Vagina (tissue), 2 donors: Measurements from ENCODE around the gene CFAP53. TPM values are rescaled to one million over a fixed set of nuclear protein-coding genes. Genes with fewer than 3 reads are reported as not detected.
A peak's percentile ranks its signal among the peaks of the same experiment; 100 is the strongest.

Experiments
- DNase-seq, 2 donors: peaks; one replicate each; pipeline ENCODE4 v3.0.0-alpha.2; 2017; ENCODE audit errors: extremely low spot score in 2 of 2
- H3K27ac ChIP-seq: fragments of 200-600 bp; sonication (generic); one replicate; pipeline ENCODE4 v1.5.1; 2019
- H3K27me3 ChIP-seq: fragments of 200-600 bp; sonication (generic); one replicate; pipeline ENCODE4 v1.5.1; 2019
- H3K36me3 ChIP-seq, 2 donors: fragments of 200-600 bp; sonication (generic); one replicate each; pipeline ENCODE4 v1.5.1; 2017 to 2019
- H3K4me1 ChIP-seq: fragments of 200-600 bp; sonication (generic); one replicate; pipeline ENCODE4 v1.5.1; 2019
- H3K4me3 ChIP-seq, 2 donors: fragments of 200-600 bp; sonication (generic); 1 replicate in 1 of 2; 2 replicates in 1 of 2; pipeline ENCODE4 v1.5.1; 2016 to 2019
- H3K9me3 ChIP-seq: fragments of 200-600 bp; sonication (generic); one replicate; pipeline ENCODE4 v1.5.1; 2019
- CTCF ChIP-seq, 3 experiments: fragments of 450-650 bp in 2 of 3; fragments of 200-600 bp in 1 of 3; sonication (generic) in 1 of 3; IDR thresholded peaks; one replicate each; pipeline ENCODE4 v1.5.1; 2017 to 2019; ENCODE audit warnings: antibody characterized with exemption in 3 of 3, mild to moderate bottlenecking in 2 of 3, moderate library complexity in 2 of 3
- POLR2A ChIP-seq, 2 donors: fragments of 450-650 bp; IDR thresholded peaks; one replicate each; pipeline ENCODE4 v1.6.1; 2017; ENCODE audit warnings: antibody characterized with exemption in 2 of 2, mild to moderate bottlenecking in 2 of 2, moderate library complexity in 2 of 2
- POLR2AphosphoS5 ChIP-seq, 2 donors: sonication (generic); formaldehyde crosslinking; IDR thresholded peaks; one replicate each; pipeline ENCODE4 v1.9.0; 2017; ENCODE audit warnings: antibody characterized with exemption in 2 of 2, mild to moderate bottlenecking in 2 of 2, low read depth in 1 of 2; ENCODE audit not compliant: insufficient read depth in 1 of 2
- intact Hi-C: fragments of 100-400 bp; cut with DNase I; formaldehyde crosslinking; loops from one replicate; pipeline ENCODE4 v1.15.1; 2023
- total RNA-seq: library from RNA; depleted of rRNA; stranded (reverse); fragments of >200 nt; gene quantifications from one replicate; pipeline ENCODE4 v1.2.3, GENCODE V29; 2016

Gene CFAP53
- total RNA-seq, 1 donor from 2014 or later, result not detected

GRCh38 chr18:50307400-50307737 is 41.1 kb upstream of the CFAP53 start:
- intact Hi-C loops, result no loop called here
- H3K9me3 ChIP-seq, result no peaks in the 10 kb centered on the region
- H3K36me3 ChIP-seq, result no peaks in the 10 kb centered on the region
- no peaks in the 10 kb centered on the region for H3K27me3 ChIP-seq
- peaks cover 14% of the 10 kb centered on the region for H3K4me1 ChIP-seq
- peak overlapping the region; percentile 43 to 44 for H3K4me3 ChIP-seq
- no peak for TF ChIP-seq POLR2AphosphoS5 (IDR thresholded peaks at IDR 0.05; ENCODE audit: insufficient read depth in 1 of 2, low read depth in 1 of 2)
- TF ChIP-seq POLR2A (IDR thresholded peaks at IDR 0.05), result no peak
- no peak for TF ChIP-seq CTCF (IDR thresholded peaks at IDR 0.05)
- no peak overlapping the region for H3K27ac ChIP-seq
- no peak for DNase-seq

DNA sequence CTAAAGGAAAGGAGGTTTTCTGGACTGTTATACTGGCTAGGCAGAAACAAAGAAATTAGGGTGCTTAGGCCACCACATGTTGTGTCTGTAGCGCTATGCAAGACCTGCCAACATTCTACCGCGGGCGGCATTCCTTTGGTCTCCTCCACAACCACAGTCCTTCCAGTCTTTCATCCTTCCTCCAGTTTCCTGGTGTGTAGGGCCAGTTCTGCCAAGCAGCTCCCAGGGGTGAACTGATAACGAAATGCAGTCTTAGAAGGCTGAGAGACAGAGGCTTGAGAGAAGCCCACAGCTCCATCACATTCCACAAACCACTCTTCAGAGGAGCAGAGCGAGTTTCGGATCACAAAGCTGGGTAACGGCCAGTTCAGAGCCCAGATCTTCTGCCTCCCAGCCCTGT is 40.6 kb upstream of the CFAP53 start:
- Histone ChIP-seq H3K4me3 (peak overlapping the region; percentile 43 to 44), H3K36me3 (no peaks in the 10 kb centered on the region), H3K4me1 (peaks cover 14% of the 10 kb centered on the region), H3K27ac (no peak overlapping the region), H3K27me3 (no peaks in the 10 kb centered on the region), H3K9me3 (no peaks in the 10 kb centered on the region)
- intact Hi-C loops, result no loop called here
- no peak for TF ChIP-seq POLR2A (IDR thresholded peaks at IDR 0.05)
- no peak for TF ChIP-seq POLR2AphosphoS5 (IDR thresholded peaks at IDR 0.05; ENCODE audit: insufficient read depth in 1 of 2, low read depth in 1 of 2)
- TF ChIP-seq CTCF (IDR thresholded peaks at IDR 0.05), result no peak
- no peak for DNase-seq

GRCh38 chr18:50301074-50301473 is 34.8 kb upstream of the CFAP53 start:
- peaks cover 8% of the 10 kb centered on the region for H3K27me3 ChIP-seq
- no peak overlapping the region for H3K4me3 ChIP-seq
- H3K27ac ChIP-seq, result no peak overlapping the region
- TF ChIP-seq POLR2A (IDR thresholded peaks at IDR 0.05) (no peak), POLR2AphosphoS5 (IDR thresholded peaks at IDR 0.05; ENCODE audit: insufficient read depth in 1 of 2, low read depth in 1 of 2) (no peak), CTCF (IDR thresholded peaks at IDR 0.05) (no peak)
- no peak for DNase-seq
- no peaks in the 10 kb centered on the region for H3K9me3 ChIP-seq
- H3K36me3 ChIP-seq, result no peaks in the 10 kb centered on the region
- intact Hi-C loops, result no loop called here
- H3K4me1 ChIP-seq, result peaks cover 9% of the 10 kb centered on the region

GRCh38 chr18:50299626-50300388 is 33.5 kb upstream of the CFAP53 start:
- DNase-seq, result no peak
- intact Hi-C loops, result no loop called here
- no peaks in the 10 kb centered on the region for H3K36me3 ChIP-seq
- peaks cover 9% of the 10 kb centered on the region for H3K4me1 ChIP-seq
- no peaks in the 10 kb centered on the region for H3K9me3 ChIP-seq
- peaks cover 8% of the 10 kb centered on the region for H3K27me3 ChIP-seq
- H3K4me3 ChIP-seq, result no peak overlapping the region
- TF ChIP-seq POLR2AphosphoS5 (IDR thresholded peaks at IDR 0.05; ENCODE audit: insufficient read depth in 1 of 2, low read depth in 1 of 2) (no peak), CTCF (IDR thresholded peaks at IDR 0.05) (no peak), POLR2A (IDR thresholded peaks at IDR 0.05) (no peak)
- no peak overlapping the region for H3K27ac ChIP-seq
